Bone marrow (tissue), 2 donors: ENCODE results near the gene SDK1.
"Not testable (repeated sequence)": the region's sequence is repeated elsewhere in the genome, so short reads cannot be mapped to it uniquely, and the experiment has no call there.

Experiments used
- DNase-seq, 2 donors: peaks; one replicate each; lab custom pipeline; 2025; lab: John Stamatoyannopoulos, UW

The SDK1 gene

DNA sequence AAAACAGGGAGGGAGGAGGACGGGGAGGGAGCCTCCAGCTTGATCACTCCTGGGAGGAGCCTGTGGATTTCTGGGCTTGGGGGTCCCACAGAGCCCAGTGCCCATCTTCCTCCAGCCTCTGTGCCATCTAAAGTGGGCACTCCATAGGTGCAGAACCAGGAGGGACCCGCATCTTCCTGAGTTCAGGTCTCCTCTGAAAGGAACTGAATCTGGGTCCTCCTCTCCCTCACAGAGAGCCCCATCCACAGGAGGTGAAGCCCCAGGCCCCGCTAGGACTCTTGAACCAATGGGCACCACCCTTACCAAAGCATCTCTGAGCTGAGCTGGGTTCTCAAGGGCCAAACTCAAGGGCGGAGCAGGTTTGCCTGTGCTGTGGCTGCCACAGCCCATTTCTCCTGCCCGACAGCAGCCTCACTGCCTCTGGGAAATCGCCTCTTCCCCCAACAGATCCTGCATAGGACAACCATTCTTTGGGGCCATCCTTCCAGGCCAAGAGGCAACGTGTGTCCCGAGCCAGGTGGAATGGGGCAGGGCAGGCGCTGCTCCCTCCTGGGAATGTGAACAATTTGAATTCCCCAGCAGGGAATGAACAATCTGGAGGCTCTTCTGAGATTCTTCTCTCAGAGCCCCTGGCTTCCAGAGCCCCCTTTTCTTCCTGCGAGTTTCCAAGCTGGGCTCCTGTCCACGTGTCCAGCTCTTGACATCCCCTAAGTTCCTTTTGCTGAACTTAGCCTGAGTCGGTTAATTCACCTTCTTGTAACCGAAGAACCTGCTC lies 970.1 kb downstream of the SDK1 start:
- no peak for DNase-seq

- DNase-seq = no peak
Measured at GRCh38 chr7:4271716-4272015, 970.6 kb downstream of the SDK1 start.

- no peak for DNase-seq
Measured at GRCh38 chr7:4272141-4272540, 971.1 kb downstream of the SDK1 start.

DNA sequence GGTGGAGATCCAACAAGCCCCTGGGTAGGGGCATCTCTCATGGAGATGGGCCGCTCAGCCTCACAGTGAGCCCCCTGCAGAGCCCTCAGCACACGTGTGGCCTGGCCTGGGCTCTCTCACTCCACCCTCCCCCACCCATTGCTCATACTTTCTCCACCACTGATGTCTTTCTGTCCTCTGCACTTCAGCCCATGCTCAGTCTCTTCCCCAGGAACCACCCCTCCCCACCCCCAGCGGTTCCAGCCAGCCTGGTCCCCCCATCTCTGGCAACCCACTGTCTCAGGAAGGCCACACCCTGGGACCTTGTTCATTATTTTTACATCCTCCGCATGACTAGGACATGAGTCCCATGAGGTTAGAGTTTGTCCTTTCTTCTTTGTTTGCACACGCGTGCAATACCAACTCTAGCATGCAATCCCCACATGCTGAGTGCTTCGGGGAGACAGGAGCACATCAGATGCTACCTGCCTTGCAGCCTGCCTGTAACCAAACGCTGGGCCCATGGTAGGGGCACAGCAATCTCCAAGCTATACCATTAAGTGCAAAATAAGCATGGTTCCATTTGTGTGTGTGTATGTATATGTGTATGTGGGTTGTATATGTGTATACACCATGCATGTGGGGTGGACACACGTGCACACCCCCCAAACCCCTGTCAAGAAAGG lies 972.6 kb downstream of the SDK1 start:
- no peak for DNase-seq

DNA sequence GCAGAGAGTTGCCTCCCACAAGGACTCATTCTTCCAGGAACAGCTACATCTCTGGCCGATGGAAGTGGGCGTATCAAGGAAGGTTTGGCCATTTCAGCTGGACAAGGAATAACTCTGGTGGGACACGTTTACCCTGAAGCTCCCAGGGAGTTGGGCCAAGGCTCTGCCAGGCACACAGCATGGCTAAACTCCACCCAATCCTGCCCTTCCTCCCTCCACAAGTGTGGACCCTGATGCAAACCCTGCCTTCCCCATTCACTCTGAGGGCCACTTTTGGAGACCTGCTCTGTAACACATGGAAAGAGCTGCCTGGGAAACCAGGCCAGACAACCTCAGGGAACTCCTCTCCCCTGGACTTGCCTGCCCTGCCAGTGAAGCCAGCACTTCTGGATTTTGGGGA lies 973.2 kb downstream of the SDK1 start:
- DNase-seq = no peak

- no peak for DNase-seq
Measured at GRCh38 chr7:4277936-4278335, 976.9 kb downstream of the SDK1 start.

DNA sequence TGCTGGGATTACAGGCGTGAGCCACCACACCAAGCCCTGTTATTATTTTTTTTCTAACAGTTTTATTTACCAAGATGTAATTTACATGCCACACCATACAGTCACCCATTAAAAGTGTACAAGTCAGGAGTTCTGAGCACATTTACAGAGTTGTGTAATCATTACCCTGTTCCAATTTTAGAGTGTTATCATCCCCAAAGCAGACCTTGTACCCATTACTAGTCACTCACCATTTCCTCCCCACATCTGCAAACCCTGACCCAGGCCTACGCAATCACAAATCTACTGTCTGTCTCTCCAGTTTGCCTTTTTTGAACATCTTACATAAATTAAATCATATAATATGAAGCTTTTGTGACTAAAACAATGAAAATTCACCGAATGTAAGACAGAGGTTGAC lies 978.2 kb downstream of the SDK1 start:
- no peak for DNase-seq

GRCh38 chr7:4281231-4281993 lies 980.4 kb downstream of the SDK1 start:
- no peak for DNase-seq

DNA sequence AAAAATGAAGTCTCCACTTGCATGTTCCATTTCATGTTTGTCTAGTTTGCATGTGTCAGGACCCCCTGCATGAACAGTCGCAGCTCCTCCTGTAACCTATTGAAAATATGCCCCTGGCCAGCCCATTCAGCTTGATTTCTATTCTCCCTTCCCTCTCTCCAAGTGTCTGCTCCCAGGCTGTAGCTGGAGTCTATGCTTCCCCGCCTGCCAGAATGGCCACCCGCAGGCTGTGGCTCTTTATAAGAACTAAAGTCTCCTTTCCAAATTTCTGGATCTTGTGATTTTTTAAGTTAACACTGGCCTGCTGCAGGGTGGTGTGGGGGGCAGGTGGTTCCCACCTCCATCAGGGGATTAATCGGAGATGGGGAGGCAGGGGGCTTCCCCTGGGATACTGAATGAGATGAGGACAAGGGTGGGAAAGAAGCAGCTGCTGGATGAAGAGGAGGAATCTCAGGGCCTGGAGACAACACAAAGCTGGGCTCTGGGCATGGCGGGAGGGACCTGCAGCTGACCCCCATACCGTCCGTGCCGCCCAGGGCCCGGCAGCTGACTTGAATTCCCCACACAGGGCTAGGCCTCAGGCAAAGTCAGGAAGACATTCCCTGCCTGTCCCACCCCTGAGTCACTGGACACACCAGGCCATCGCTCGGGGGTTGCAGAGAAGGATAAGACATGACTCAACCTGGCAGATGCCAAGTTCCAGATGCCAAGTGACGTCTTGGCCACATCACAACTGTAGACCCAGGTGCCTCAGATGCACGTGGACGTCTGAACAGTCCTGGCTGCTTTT lies 981.6 kb downstream of the SDK1 start:
- no peak for DNase-seq

GRCh38 chr7:4286351-4286750 lies 985.3 kb downstream of the SDK1 start:
- DNase-seq = no peak

GRCh38 chr7:4288791-4289394 lies 987.8 kb downstream of the SDK1 start:
- no peak for DNase-seq

- no peak for DNase-seq
Measured at GRCh38 chr7:4297165-4297917, 996.3 kb downstream of the SDK1 start.

- DNase-seq = no peak
Measured at GRCh38 chr7:4297918-4298219, 996.8 kb downstream of the SDK1 start.

DNA sequence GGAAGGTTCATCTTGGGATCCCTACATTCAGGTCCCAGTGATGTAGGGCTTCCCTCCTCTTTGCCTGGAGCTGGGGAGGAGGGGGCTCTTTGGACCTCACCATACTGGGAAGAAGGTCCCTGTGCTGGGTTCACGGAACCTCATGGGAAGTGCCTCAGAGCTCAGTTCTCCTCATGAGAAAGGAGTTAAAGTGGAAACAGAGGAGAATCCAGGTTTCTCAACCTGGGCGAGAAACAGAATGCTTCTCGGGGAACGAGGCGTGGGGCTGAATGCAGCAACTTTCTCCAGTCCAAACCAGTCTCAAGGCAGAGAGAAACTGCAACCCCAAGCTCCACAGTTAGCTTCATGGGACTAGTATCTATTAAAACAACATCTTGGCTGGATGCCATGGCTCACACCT lies 998.4 kb downstream of the SDK1 start:
- no peak for DNase-seq

GRCh38 chr7:4302203-4302905 lies 1001.3 kb downstream of the SDK1 start:
- DNase-seq = no peak

- no peak for DNase-seq
Measured at GRCh38 chr7:4307316-4308204, 1006.5 kb downstream of the SDK1 start.

DNA sequence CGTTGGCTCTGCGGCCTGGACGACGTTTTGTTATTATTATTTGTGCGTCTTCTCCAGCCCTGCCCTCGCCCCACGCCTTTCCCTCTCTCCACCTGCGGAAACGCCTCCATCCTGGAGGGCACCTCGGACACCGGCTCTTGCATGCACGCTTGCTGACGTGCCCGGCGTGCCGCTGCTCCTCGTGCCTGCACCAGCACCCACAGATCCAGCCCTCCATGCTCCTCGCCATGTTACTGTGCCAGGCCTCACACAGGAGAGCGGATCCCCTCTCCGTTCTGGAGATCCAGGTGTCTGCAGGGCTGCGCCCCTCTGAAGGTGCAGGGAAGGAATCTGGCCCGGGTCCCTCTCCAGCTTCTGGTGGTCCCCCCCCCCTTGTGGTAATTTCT lies 1007.1 kb downstream of the SDK1 start:
- no peak for DNase-seq

- DNase-seq = not testable (repeated sequence)
Measured at GRCh38 chr7:4313911-4314310, 1012.9 kb downstream of the SDK1 start.

DNA sequence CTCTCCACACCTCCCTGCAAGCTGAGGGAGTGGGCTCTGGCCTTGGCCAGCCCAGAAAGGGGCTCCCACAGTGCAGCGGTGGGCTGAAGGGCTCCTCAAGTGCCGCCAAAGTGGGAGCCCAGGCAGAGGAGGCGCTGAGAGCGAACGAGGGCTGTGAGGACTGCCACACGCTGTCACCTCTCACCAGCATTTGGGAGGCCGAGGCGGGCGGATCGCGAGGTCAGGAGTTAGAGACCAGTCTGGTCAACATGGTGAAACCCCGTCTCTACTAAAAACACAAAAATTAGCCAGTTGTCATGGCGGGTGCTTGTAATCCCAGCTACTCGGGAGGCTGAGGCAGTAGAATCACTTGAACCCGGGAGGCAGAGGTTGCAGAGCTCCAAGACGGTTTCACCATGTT lies 1013.3 kb downstream of the SDK1 start:
- not testable (repeated sequence) for DNase-seq
